GM12864 (cell line): ENCODE results near the gene B3GAT1.

Experiments used
- DNase-seq: peaks from one replicate; pipeline ENCODE4 v3.0.0-alpha.2; 2011; ENCODE audit warnings: low read depth
- H3K4me3 ChIP-seq: 2 replicates; pipeline ENCODE4 v1.5.1; 2011; ENCODE audit warnings: mild to moderate bottlenecking, low read depth, low read length, control low read depth
- CTCF ChIP-seq: IDR thresholded peaks from 2 replicates; pipeline ENCODE4 v1.5.1; 2011; ENCODE audit warnings: low read depth, mild to moderate bottlenecking, moderate library complexity, low read length, control low read depth, inconsistent platforms; ENCODE audit errors: missing control alignments

Gene B3GAT1

GRCh38 chr11:134432776-134433175 is 20.7 kb upstream of the B3GAT1 start:
- TF ChIP-seq CTCF, result no peak
- DNase-seq, result no peak
- no peak overlapping the region for H3K4me3 ChIP-seq

GRCh38 chr11:134429106-134429505 is 17.1 kb upstream of the B3GAT1 start:
- H3K4me3 ChIP-seq, result no peak overlapping the region
- DNase-seq, result no peak
- TF ChIP-seq CTCF, result no peak

GRCh38 chr11:134425816-134426536 is 13.9 kb upstream of the B3GAT1 start:
- no peak for TF ChIP-seq CTCF
- no peak for DNase-seq

GRCh38 chr11:134425413-134425812 is 13.4 kb upstream of the B3GAT1 start:
- no peak for TF ChIP-seq CTCF
- H3K4me3 ChIP-seq, result no peak overlapping the region
- DNase-seq, result no peak

More at GRCh38 chr11:134425816-134426536, 13.9 kb upstream of the B3GAT1 start:
- no peak overlapping the region for H3K4me3 ChIP-seq

- DNase-seq, result no peak
- no peak overlapping the region for H3K4me3 ChIP-seq
- TF ChIP-seq CTCF, result no peak
These were observed 11.1 kb upstream of the B3GAT1 start for GRCh38 chr11:134423106-134423505.

- no peak for DNase-seq
- TF ChIP-seq CTCF, result no peak
- H3K4me3 ChIP-seq, result no peak overlapping the region
These were observed 6.1 kb upstream of the B3GAT1 start for GRCh38 chr11:134417871-134418840.
